HG03159 (cell line): ENCODE measurements around the gene SF3B3.
A peak's percentile ranks its signal among the peaks of the same experiment; 100 is the strongest.

Source experiments
- ATAC-seq: cut with Tn5 transposase; IDR thresholded peaks from one replicate; pipeline ENCODE4 v1.9.1; 2021; ENCODE audit warnings: mild to moderate bottlenecking, moderate library complexity; ENCODE audit not compliant: unreplicated experiment

SF3B3 gene

DNA sequence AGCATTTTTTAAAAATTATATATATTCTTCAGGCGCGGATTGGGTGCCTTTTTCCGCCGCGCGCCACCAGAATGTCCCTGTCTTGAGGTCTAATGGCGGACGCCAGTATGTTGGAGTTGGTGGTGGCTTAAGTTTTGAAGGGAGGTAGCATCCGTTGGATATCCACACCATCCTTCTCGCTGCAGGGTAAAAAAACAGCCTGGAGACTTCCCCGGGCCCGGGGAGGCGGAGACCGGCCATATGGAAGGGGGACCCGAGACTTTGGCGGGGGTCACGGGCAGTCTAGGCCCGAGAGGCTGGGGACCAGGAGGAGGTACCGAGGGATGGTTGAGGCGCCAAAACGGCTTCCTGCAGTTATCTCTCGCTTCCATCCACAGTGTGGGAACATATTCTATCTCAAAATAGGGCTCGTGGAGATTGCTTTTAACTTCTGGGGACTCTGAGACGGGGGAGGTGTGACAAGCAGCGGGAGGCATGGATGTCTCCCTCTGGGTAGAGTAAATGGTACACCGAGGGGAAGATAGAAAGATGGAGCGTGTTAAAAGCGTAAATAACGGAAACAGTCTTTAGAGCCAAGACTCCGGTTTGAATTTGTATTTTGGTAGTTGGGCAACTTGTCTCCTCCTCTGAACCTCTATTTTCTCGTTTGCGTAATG lies at the start of gene SF3B3:
Gene SF3B3 (plus strand): TSS at position 74 of the 656 bp plus-strand sequence. CDS start 2,841 bp downstream, outside the sequence.
- peak; percentile 45 for ATAC-seq

DNA sequence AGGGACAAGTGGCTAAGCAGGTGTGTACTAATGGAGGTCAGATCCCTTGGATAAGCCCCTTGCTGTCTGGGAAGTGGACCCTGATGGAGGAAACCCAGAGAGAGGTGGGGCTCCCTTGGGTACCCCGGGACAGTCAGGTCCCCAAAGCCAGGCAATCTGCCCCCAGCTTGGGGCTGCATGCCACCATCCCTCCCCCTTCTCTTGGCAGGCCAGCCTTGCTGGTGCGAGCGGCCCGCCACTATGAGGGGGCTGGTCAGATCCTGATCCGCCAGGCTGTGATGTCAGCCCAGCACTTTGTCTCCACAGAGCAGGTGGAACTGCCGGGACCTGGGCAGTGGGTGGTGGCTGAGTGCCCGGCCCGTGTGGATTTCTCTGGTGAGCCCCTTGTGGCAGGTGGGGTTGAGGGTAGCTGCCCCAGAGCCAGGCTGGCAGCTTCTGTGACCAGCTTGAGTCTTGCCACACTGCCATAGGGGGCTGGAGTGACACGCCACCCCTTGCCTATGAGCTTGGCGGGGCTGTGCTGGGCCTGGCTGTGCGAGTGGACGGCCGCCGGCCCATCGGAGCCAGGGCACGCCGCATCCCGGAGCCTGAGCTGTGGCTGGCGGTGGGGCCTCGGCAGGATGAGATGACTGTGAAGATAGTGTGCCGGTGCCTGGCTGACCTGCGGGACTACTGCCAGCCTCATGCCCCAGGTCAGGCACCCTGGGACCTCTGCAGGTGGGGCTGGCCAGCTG lies 49.1 kb upstream of the SF3B3 start:
- ATAC-seq: no peak

DNA sequence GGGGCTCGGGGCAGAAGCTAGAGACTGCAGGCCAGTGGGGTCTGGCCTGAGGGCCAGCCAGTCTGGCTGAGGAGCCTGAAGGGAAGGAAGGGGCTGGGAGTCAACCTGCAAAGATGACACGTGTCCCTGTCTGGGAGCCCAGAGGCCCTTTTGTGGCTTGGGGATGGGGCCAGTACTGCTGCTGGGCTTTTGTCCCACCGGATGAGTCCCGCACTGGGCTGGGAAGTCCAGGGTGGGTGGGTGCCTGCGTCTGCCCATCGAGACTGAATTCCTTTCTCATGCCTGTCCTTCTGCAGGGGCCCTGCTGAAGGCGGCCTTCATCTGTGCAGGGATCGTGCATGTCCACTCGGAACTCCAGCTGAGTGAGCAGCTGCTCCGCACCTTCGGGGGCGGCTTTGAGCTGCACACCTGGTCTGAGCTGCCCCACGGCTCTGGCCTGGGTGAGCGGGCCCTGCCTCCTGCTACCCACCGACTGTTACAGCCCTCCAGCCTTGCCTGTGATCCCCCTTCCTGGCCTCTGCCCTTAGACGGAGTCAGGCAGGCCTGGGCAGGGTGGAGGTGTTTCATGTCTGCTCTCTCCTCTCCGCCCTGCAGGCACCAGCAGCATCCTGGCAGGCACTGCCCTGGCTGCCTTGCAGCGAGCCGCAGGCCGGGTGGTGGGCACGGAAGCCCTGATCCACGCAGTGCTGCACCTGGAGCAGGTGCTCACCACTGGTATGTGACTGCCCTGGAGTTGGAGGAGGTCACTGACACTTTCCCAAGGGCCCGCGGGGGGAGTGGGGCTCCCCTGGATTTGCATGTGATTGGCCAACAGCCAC lies 48.4 kb upstream of the SF3B3 start:
- no peak for ATAC-seq

DNA sequence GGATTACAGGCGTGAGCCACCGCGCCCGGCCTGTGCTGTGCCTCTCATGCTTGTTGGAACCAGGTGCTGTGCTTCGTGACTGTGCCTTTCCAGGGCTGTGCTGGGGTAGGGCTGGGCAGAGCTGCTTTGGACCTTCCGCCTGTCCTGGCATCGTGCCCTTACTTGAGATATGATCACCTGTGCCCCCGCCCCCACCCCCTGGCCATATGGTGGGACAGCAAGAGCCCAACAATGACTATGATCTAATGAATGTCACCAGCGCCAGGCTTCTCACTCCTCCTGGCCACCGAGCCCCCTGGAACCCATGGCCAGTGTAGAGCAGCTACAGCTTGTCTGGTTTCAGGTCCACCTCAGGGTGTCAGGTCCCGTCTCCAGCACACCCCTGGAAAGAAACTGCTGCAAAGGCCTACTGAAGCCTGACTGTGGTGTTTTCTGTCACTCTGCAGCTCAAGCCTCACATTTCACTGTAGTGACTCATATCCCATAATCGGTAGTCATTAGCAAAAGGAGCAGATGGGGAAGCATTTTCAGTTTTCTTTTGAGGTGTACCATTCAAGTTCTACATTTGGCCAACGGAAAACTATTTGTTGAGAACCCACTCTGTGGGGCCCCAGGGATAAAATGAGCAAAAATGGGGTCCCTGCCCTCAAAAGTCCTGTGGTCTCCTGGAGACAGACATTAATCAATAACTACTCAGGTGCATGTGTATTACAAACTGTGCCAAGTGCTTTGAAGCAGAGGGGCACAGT lies 47.2 kb upstream of the SF3B3 start:
- ATAC-seq: peak; percentile 84

DNA sequence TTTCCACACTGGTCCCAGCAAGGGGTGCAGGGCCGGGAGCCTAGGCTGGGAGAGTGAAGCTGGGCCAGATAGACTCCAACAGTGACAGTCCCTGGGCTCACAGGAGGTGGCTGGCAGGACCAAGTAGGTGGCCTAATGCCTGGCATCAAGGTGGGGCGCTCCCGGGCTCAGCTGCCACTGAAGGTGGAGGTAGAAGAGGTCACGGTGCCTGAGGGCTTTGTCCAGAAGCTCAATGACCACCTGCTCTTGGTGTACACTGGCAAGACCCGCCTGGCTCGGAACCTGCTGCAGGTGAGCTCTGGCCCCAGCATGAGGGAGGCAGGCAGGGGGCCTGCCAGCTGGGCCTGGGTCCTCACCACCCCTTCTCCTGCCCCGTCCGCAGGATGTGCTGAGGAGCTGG lies 45.4 kb upstream of the SF3B3 start:
- no peak for ATAC-seq

DNA sequence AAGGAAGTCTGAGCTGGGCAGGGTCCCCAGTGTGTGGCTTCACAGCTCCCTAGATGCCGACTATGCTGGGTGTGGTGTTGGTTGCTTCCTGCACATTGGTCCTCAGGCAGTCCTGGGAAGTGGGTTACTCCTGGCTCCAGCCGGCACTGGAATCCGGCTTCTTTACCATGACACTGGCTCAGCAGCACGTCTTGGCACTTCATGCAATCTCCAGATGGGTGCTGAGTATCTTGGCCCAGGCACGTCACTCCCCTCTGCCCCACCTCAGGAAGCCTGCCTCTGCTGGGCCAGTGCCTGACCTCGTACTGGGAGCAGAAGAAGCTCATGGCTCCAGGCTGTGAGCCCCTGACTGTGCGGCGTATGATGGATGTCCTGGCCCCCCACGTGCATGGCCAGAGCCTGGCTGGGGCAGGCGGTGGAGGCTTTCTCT lies 44.7 kb upstream of the SF3B3 start:
- ATAC-seq: no peak

DNA sequence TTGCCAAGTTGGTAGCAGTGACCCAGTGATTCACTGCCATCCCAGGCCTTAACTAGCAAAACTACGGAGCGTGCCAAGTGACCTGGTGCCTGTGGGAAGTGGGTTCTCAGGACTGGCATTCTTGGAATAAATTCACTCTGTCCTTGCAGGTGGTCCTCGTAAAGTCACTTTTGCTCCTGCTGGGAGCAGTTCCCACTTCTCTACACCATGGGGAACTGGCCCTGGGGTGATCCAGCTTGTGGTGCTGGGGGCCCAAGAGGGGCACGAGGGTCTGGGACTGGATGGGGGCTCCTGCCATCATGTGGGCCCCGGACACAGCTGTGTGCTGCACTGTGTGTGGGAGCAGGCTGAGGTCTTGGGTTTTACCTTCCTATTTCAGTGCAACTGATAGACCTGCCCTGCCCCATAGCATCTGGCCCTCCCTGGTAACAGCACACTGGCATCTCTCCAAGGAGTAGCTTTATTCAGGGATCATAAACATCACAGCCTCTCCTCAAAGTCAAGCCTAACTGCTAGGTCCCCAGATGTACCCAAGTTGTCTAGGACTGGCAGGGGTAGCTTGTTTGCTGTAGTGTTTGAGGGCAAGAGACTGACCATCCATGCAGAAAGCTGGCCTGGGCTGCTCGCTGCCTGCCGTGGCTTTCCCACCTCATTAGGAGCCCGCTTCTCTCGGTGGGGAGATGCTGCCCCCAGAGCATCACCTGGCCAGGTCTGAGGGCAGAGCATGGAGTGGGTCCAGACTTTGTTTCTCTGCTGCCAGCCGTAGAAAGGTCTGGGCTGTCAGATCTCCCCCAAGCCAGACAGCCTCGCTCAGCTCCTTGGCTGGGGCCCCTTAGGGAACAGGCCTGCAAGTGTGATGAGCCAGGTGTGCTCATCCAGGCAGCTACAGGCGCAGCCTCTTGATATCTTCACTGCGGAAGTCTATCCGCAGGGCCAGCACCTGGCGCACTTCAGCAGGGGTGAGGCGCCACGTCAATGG lies 43.2 kb upstream of the SF3B3 start:
- ATAC-seq: no peak

DNA sequence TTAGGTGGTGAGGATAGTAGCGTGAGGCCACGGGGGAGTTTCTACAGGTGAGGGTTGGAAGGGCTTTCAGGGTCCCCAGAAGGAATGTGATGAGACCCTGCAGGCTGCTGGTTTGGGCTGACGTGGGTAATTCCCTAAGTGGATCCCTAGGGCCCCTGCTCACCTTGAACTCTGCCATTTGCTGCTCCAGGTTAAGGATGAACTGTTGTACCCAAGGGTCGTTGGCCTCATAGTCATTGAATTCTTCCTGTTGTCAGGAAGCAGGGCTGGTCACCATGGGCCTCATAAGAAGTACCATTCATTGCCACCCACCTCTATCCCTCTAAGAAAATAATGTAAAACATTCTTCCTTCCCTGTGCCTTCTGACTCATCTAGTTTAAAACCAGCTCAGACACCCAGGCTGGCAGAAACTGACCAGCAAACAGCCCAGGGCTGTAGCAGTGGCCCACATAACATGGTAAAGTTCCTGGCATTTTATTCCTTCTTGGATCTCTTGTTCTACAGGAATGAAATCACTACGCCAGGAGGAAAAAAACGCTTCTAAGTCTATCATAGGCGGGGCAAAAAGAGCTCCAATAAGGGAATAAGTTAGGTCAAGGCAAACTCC lies 41.6 kb upstream of the SF3B3 start:
- no peak for ATAC-seq

DNA sequence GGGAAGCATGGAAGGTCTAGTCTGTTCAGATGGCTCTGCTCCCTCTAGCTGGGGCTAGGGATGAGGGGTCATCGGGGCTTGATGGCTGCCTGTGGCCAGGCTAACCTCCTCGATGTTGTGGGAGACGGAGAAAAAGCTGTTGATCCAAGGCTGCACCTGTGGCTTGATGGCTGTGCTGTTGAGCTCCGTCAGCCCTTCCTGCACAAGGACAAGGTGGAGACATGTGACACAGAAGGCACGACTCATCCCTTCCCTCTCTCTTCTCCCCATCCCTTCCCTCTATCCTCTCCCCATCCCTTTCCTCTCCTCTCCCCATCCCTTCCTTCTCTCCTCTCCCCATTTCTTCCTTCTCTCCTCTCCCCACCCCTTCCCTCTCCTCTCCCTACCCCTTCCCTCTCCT lies 41.0 kb upstream of the SF3B3 start:
- no peak for ATAC-seq

DNA sequence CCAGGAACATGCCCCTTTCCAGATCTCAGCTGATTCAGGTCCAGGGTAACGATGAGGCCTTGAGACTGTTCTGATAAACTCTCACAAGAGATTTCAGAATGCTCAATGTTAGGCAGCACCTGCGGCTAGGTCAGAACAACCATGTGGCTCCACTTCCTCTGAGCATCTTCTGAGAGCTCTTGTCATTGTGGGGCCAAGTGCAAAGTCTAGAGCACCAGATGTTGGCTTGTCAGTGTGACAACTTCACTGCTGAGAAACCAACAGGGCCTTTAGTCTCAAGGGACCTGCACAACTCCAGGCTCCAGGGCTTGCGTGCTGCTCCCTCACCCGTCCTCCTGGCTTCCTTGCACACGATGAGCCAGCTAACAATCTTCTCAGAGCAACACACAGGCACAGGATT lies 40.2 kb upstream of the SF3B3 start:
- no peak for ATAC-seq

DNA sequence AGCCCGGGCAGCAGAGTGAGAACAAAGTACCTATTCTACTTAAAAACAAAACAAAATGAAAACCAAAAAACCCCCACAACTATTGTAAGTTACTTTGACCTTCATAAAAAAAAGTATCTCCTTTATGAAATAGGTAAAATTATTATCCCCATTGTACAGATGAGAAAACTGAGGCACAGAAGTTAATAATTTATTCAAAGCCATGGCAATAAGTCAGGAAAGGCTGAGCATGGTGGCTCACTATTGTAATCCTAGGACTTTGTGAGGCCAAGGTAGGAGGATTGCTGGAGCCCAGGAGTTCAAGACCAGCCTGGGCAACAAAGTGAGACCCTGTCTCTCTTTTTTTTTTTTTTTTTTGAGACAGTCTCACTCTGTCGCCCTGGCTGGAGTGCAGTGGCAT lies 38.7 kb upstream of the SF3B3 start:
- no peak for ATAC-seq

DNA sequence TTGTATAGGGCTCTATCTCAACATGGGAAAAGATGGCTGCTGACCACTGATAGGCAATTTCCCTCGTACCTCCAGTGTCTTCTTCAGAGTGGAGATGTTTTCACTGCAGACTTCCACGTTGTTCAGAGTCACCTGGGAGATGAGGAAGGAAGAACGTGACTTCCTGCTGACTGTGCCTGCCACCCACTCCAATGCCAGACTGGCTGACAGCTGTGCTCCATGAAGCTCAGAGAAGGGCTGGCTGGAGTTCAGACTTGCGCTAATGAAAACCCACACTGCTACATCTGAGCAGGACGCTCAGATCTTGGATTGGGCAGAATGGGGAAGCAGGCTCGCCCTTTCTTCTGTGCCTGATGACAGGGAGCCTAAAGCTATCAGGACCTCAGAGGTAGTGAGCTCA lies 33.4 kb upstream of the SF3B3 start:
- ATAC-seq: no peak

DNA sequence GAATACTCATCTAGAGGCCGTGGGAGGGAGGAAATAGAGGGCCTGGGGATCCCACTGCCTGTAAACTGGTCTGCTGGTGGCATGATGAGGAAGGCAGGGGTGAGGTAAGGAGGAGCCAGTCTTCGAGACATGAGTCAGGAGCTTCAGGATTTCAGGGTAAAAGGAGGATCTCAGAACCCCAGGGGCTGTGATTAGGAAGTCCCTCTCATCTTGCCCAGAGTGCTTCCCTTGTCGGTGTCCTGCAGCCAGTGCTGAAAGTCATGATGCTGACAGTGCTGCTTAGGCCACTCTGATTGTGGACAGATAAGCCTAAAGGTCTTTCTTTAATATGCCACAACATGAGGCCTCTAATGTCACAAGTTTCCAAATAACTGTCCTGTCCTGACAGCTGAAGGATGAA lies 29.8 kb upstream of the SF3B3 start:
- no peak for ATAC-seq

DNA sequence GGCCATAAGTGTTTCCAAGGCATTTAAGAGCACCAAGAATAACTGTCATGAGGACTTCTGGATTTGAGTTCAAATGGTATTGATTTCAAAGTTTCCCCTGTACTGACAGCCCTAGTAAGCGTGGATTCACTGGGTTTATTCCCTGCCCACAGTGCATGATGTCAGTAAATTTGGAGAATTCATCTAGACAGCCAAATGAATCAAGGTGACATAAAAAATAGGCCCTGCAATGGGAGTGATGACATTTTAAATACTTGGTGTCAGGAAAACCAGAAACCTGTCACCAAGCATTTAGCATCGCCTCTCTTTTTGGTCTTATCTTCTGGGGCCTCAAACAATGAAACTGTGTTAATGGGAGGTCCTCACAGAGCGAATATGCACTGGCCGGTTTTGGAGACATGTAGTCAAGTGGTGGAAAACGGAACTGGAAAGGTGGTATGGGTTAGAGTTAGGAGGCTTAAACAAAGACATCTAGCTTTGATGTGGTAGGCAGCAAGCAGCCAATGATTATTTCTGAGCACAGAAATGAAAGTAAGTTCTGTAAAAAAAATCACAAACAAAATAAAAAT lies 29.3 kb upstream of the SF3B3 start:
- ATAC-seq: no peak

DNA sequence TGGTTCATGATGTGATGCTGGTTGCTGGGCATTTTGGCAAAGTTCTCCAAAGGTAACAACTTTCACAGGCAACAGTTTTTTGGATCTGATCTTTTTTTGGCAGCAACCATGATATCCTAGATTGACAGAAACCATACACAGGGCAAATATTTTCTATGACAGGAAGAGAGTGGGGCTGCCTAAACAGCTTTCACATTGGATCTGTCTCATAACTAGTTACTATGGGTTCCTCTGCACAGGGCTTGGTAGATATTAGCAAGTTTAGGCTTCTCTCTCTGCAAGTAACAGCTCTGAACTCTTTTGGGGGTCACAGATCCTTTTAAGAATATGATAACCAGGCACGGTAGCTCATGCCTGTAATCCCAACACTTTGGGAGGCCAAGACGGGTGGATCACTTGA lies 28.8 kb upstream of the SF3B3 start:
- ATAC-seq: no peak

DNA sequence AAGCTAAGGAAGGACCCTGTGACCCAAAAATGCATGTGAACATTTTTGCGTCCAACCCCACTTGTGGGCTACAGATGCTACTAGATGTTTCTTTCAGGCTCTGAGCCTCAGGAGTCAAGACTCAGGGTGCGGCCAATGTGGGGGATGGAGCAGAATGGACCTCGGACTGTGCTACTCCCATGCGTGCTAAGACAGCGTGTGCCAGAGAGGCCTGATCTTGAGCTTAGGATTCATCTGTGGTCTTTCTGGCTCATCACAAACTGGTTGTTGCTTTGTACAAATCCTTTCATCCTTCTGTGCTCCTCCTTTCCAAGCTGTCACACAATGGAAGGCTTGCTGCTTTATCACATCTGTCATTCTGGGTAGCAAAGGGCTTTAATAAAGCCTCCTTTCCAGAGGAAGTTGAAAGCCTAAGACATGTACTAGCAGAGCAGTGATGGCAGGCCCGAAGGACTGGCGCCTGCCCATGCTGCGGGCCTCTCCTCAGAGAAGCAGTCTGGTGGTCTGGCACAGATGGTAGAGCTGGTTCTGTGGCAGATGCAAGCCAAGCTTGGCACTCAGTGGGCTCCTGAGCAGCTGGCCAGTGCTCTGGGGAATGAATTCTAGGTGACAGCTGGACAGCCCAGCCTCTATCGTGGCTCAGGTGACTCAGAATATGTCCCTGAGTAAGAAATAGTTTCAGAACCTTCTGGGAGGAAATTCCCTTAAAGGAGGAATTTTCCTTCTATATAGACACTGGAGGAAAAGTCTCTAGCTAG lies 28.0 kb upstream of the SF3B3 start:
- ATAC-seq: no peak

DNA sequence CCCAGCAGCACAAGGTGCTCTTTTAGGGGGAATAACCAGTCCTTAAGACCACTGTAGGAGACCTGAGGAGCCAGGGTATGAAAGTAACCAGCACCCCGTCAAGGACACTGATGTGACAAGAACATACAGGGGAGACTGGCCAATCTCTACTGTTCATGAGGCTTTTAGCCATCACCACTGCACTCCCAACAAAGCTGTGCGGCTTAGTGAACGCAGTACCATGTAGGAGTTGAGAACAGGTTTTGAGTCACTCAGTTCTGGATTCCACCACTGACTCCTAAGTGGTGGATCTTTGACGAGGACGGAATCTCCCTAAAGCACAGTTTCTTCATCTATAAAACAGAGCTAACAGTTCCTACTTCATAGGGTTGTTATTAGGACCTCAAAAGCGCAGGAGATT lies 27.1 kb upstream of the SF3B3 start:
- no peak for ATAC-seq

DNA sequence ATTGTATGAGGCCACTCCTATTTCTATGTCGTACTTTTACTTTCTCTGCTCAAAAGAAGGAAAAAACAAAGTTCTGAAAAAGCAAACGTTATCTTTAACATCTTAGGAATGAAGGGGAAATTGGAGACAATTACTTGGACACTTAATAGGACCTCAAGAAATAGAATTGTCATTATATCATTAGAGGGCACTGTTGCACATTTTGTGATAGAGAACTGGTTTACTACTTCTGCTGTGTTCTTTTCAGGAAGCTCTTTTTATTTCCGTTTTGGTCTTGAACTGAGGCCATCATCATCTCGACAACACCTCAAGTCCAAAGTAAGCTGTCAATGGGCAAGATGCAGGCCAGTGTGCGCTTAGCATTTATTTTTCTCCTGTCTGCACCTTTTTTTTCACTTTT lies 14.9 kb upstream of the SF3B3 start:
- no peak for ATAC-seq
